Measurements from ENCODE around the gene TMEM201.

The TMEM201 gene

DNA sequence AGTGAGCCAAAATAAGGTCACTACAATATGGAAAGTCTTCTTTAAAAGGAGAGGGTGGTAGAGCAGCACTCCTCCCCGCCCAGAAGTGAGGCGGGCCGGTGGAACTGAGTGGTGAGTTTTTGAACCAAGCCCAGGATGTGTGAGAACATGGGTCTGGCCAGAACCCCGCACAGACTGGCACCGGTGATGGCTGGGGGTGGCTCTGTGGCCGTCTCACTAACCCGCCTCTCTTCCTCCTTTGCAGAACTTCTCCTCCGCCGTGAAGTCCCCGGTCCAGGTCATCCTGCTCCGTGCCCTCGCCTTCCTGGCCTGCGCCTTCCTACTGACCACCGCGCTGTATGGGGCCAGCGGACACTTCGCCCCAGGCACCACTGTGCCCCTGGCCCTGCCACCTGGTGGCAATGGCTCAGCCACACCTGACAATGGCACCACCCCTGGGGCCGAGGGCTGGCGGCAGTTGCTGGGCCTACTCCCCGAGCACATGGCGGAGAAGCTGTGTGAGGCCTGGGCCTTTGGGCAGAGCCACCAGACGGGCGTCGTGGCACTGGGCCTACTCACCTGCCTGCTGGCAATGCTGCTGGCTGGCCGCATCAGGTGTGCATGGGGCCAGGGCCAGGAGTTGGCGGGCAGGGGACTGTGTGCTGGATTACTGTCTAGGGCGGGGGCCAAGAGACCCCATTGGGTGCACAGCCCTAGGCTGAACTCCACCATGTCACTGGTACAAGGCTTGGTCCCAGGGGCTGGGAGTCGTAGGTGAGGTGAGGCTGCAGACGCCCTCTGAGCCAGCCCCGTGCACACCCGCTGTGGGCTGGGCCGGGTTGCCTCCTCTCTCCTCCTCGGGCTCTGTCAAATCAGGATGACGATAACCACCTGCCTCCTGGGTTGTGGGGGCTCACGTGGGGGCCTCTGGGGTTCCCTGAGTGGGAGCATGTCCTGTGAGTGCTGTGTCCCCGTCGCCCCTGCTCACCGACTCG is 12.4 kb downstream of the TMEM201 start:
- Mint-ChIP-seq H3K27me3 (ENCODE audit: low read depth) (no peaks in the 10 kb centered on the region), H3K9me3 (no peaks in the 10 kb centered on the region), H3K4me3 (no peak overlapping the region), H3K36me3 (ENCODE audit: low read depth) (peaks cover 2% of the 10 kb centered on the region), H3K27ac (no peak overlapping the region), H3K4me1 (ENCODE audit: low read depth) (no peaks in the 10 kb centered on the region)

DNA sequence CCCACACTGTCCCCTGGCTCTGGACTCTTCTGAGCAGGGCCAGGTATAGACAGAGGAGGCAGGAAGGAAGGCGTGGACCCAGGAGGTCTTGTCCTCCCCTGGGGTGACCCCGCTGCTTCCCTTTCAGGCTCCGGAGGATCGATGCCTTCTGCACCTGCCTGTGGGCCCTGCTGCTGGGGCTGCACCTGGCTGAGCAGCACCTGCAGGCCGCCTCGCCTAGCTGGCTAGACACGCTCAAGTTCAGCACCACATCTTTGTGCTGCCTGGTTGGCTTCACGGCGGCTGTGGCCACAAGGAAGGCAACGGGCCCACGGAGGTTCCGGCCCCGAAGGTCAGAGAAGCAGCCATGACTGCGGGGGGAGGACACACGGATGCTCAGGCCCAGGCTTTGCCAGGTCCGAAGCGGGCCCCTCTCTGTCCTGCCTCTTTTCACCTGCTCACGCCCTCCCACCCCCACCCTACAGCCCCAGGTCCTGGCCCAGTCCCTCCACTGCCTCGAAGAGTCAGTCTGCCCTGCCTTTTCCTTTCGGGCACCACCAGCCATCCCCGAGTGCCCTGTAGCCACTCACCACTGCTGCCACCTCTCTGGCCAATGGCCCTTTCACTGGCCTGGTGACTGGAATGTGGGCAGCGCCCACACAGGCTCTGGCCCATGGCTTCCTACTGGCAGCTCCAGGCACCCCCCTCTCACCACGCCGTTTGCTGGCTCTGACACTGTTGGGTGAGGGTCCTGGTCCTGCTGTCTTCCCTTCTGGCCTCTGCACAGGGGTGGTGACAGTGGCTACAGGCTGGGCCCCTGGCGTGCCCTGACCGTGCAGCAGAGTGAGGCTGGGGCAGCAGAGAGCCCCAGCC is 13.5 kb downstream of the TMEM201 start:
- H3K36me3 Mint-ChIP-seq (ENCODE audit: low read depth) = peaks cover 2% of the 10 kb centered on the region
- H3K4me3 Mint-ChIP-seq = no peak overlapping the region
- H3K27me3 Mint-ChIP-seq (ENCODE audit: low read depth) = no peaks in the 10 kb centered on the region
- no peak overlapping the region for H3K27ac Mint-ChIP-seq
- no peaks in the 10 kb centered on the region for H3K9me3 Mint-ChIP-seq
- H3K4me1 Mint-ChIP-seq (ENCODE audit: low read depth) = no peaks in the 10 kb centered on the region

- Mint-ChIP-seq H3K4me1 (ENCODE audit: low read depth) (no peaks in the 10 kb centered on the region), H3K9me3 (no peaks in the 10 kb centered on the region), H3K36me3 (ENCODE audit: low read depth) (peaks cover 2% of the 10 kb centered on the region), H3K4me3 (no peak overlapping the region), H3K27ac (no peak overlapping the region), H3K27me3 (ENCODE audit: low read depth) (no peaks in the 10 kb centered on the region)
Measured at GRCh38 chr1:9602794-9603167, 14.1 kb downstream of the TMEM201 start.

DNA sequence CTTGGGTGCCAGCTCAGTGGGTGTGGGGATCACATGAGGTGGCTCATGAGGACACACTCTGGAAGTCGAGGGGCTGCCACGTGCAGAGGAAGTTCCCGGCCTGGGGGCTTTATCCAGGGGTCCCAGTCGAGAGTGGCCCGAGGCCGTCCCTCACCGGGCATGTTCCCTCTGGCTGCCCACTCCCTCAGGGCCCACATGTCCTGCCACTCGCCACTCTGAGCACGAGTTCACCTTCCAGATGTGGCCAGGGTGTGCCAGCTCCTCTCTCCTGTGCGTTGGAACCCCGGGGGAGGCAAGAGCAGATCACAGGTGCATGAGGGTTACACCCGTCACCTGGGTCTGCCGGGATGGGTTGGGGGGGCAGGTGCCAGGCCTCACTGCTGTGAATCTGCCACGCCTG is 14.6 kb downstream of the TMEM201 start:
- Mint-ChIP-seq H3K36me3 (ENCODE audit: low read depth) (peaks cover 2% of the 10 kb centered on the region), H3K4me3 (no peak overlapping the region), H3K4me1 (ENCODE audit: low read depth) (no peaks in the 10 kb centered on the region), H3K9me3 (no peaks in the 10 kb centered on the region), H3K27ac (no peak overlapping the region), H3K27me3 (ENCODE audit: low read depth) (no peaks in the 10 kb centered on the region)

- Mint-ChIP-seq H3K4me1 (ENCODE audit: low read depth) (no peaks in the 10 kb centered on the region), H3K36me3 (ENCODE audit: low read depth) (peaks cover 3% of the 10 kb centered on the region), H3K9me3 (no peaks in the 10 kb centered on the region), H3K27ac (no peak overlapping the region), H3K27me3 (ENCODE audit: low read depth) (no peaks in the 10 kb centered on the region), H3K4me3 (no peak overlapping the region)
Measured at GRCh38 chr1:9603766-9604753, 15.3 kb downstream of the TMEM201 start.

- H3K27ac Mint-ChIP-seq = no peak overlapping the region
Measured at GRCh38 chr1:9604836-9605235, 16.1 kb downstream of the TMEM201 start.

GRCh38 chr1:9605946-9606455 is 17.3 kb downstream of the TMEM201 start:
- Mint-ChIP-seq H3K27me3 (ENCODE audit: low read depth) (no peaks in the 10 kb centered on the region), H3K27ac (no peak overlapping the region), H3K9me3 (no peaks in the 10 kb centered on the region), H3K4me1 (ENCODE audit: low read depth) (no peaks in the 10 kb centered on the region), H3K4me3 (no peak overlapping the region), H3K36me3 (ENCODE audit: low read depth) (peaks cover 3% of the 10 kb centered on the region)

More at GRCh38 chr1:9604836-9605235, 16.1 kb downstream of the TMEM201 start:
- Mint-ChIP-seq H3K4me3 (no peak overlapping the region), H3K4me1 (ENCODE audit: low read depth) (no peaks in the 10 kb centered on the region), H3K9me3 (no peaks in the 10 kb centered on the region), H3K27me3 (ENCODE audit: low read depth) (no peaks in the 10 kb centered on the region), H3K36me3 (ENCODE audit: low read depth) (peaks cover 3% of the 10 kb centered on the region)

DNA sequence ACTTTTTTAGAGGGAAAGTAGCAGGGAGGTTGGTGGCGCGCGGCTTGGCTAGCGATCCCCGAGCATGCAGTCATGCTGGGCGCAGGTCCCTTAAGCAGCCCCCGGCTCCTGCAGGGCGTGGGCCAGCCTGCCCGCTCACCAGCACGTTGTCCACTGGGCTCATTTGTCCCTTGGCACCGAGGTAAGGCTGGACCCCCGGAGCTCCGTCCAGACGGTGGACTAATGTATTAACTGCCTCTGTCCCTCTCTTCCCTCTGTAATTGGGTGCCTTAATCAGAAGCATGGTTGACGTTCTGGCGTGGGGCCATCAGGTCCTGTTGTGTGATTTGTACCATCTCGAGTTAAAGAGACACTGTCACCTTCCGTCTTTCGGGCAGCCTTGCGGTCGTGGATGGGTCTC is 17.7 kb downstream of the TMEM201 start:
- no peaks in the 10 kb centered on the region for H3K9me3 Mint-ChIP-seq
- no peak overlapping the region for H3K4me3 Mint-ChIP-seq
- peaks cover 3% of the 10 kb centered on the region for H3K36me3 Mint-ChIP-seq (ENCODE audit: low read depth)
- H3K27ac Mint-ChIP-seq = no peak overlapping the region
- no peaks in the 10 kb centered on the region for H3K4me1 Mint-ChIP-seq (ENCODE audit: low read depth)
- no peaks in the 10 kb centered on the region for H3K27me3 Mint-ChIP-seq (ENCODE audit: low read depth)

DNA sequence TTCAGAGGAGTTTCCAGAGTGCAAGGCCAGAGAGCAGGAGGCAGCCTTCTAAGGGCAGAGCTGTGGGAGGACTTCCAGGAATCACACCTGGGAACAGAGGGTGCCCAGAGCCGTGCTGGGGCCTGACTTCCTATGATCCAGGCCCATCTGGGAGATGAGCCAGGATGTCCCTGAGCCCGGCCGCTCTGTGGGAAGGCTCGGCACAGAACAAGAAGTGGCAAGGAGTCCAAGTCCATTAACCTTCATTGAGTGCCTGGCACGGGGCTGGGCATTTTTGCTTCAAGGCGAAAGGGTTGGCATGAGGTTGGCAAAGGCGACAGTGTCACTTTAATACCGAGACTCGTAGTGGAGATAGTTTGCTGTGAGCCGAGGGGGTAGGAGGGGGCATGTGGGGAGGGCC is 18.2 kb downstream of the TMEM201 start:
- Mint-ChIP-seq H3K27me3 (ENCODE audit: low read depth) (no peaks in the 10 kb centered on the region), H3K4me3 (no peak overlapping the region), H3K4me1 (ENCODE audit: low read depth) (no peaks in the 10 kb centered on the region), H3K9me3 (no peaks in the 10 kb centered on the region), H3K27ac (no peak overlapping the region), H3K36me3 (ENCODE audit: low read depth) (peaks cover 3% of the 10 kb centered on the region)

GRCh38 chr1:9607352-9607751 is 18.6 kb downstream of the TMEM201 start:
- H3K27ac Mint-ChIP-seq = no peak overlapping the region
- H3K27me3 Mint-ChIP-seq (ENCODE audit: low read depth) = no peaks in the 10 kb centered on the region
- H3K36me3 Mint-ChIP-seq (ENCODE audit: low read depth) = peaks cover 3% of the 10 kb centered on the region
- no peak overlapping the region for H3K4me3 Mint-ChIP-seq
- no peaks in the 10 kb centered on the region for H3K9me3 Mint-ChIP-seq
- no peaks in the 10 kb centered on the region for H3K4me1 Mint-ChIP-seq (ENCODE audit: low read depth)

- Mint-ChIP-seq H3K27ac (no peak overlapping the region), H3K4me1 (ENCODE audit: low read depth) (no peaks in the 10 kb centered on the region), H3K36me3 (ENCODE audit: low read depth) (peaks cover 1% of the 10 kb centered on the region), H3K9me3 (no peaks in the 10 kb centered on the region), H3K27me3 (ENCODE audit: low read depth) (no peaks in the 10 kb centered on the region), H3K4me3 (no peak overlapping the region)
Measured at GRCh38 chr1:9609998-9610397, 21.3 kb downstream of the TMEM201 start.

DNA sequence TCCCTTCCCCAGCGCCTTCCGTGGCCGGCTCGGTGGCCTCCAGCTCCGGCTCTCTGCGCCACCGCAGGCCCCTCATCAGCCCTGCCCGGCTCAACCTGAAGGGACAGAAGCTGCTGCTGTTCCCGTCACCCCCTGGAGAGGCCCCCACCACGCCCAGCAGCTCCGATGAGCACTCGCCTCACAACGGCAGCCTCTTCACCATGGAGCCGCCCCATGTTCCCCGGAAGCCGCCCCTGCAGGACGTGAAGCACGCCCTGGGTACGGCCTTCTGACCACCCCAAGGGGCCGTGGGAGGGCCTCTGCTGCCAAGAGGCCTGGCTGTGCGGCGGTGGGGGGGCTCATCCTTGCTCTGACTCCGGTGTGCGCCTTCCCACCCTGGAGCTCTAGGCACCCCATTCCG is 21.8 kb downstream of the TMEM201 start:
- no peaks in the 10 kb centered on the region for H3K4me1 Mint-ChIP-seq (ENCODE audit: low read depth)
- no peak overlapping the region for H3K4me3 Mint-ChIP-seq
- peaks cover 1% of the 10 kb centered on the region for H3K36me3 Mint-ChIP-seq (ENCODE audit: low read depth)
- H3K9me3 Mint-ChIP-seq = no peaks in the 10 kb centered on the region
- no peak overlapping the region for H3K27ac Mint-ChIP-seq
- no peaks in the 10 kb centered on the region for H3K27me3 Mint-ChIP-seq (ENCODE audit: low read depth)

DNA sequence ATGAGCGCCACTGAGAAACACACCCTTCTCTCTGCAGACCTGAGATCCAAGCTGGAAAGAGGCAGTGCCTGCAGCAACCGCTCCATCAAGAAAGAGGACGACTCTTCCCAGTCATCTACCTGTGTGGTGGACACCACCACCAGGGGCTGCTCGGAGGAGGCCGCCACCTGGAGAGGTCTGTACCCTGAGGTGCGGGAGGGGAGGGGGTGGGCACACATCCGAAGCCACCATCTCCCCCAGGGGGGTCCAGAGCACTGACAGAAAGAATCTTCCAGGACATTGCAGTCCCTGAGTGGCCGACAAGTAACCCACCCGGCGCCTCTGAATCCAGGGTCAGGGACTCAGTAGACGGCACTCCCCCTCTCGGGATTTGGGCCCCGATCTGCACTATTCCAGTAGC is 23.0 kb downstream of the TMEM201 start:
- H3K27me3 Mint-ChIP-seq (ENCODE audit: low read depth) = no peaks in the 10 kb centered on the region
- H3K27ac Mint-ChIP-seq = no peak overlapping the region
- peaks cover 1% of the 10 kb centered on the region for H3K36me3 Mint-ChIP-seq (ENCODE audit: low read depth)
- no peak overlapping the region for H3K4me3 Mint-ChIP-seq
- H3K9me3 Mint-ChIP-seq = no peaks in the 10 kb centered on the region
- no peaks in the 10 kb centered on the region for H3K4me1 Mint-ChIP-seq (ENCODE audit: low read depth)

Measured in T-helper 1 cell treated with Interleukin-12 subunit alpha and Interleukin-12 subunit beta and Interleukin-4 antibody, amounts not matched to agents 30 μg/mL and 1 μg/mL, for 36 hours (primary cell).